OCI-LY3 (cell line): Measurements from ENCODE around the gene KRT6B.
"Not testable (repeated sequence)": the region's sequence is repeated elsewhere in the genome, so short reads cannot be mapped to it uniquely, and the experiment has no call there.

Source experiments
- CTCF ChIP-seq: fragments of 200-600, 300-600 bp; sonication (generic); IDR thresholded peaks from 2 replicates; pipeline ENCODE4 v1.5.1; 2014; ENCODE audit warnings: antibody characterized with exemption, low read length, low read depth
- EZH2phosphoT487 ChIP-seq: fragments of 200-600 bp; shearing (Covaris generic); IDR thresholded peaks from 2 replicates; pipeline ENCODE4 v1.6.1; 2018; ENCODE audit warnings: antibody characterized with exemption, mixed run types, low read depth

DNA sequence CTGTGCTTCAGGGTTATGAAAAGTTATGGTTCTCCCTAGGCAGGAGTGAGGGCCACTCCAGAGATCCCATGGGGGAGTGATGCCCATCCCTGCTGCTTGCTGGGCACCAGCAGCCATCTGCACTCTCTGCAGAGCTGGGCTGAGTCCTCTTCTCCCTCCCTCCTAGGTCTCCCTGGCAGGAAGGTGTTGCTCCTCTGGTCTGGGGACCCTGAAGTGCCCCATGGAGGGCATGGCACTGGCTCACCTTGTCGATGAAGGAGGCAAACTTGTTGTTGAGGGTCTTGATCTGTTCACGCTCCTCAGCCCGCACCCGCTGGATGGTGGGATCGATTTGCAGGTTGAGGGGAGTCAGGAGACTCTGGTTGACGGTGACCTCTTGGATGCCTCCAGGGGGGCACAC, 40.5 kb upstream of the KRT6B start:
- not testable (repeated sequence) for TF ChIP-seq CTCF, EZH2phosphoT487
